GM21723 (cell line): Measurements from ENCODE around the gene STKLD1.

Experiments used
- ATAC-seq: cut with Tn5 transposase; IDR thresholded peaks from one replicate; pipeline ENCODE4 v1.9.1; 2021; ENCODE audit warnings: mild to moderate bottlenecking, moderate library complexity; ENCODE audit not compliant: unreplicated experiment

Gene STKLD1

DNA sequence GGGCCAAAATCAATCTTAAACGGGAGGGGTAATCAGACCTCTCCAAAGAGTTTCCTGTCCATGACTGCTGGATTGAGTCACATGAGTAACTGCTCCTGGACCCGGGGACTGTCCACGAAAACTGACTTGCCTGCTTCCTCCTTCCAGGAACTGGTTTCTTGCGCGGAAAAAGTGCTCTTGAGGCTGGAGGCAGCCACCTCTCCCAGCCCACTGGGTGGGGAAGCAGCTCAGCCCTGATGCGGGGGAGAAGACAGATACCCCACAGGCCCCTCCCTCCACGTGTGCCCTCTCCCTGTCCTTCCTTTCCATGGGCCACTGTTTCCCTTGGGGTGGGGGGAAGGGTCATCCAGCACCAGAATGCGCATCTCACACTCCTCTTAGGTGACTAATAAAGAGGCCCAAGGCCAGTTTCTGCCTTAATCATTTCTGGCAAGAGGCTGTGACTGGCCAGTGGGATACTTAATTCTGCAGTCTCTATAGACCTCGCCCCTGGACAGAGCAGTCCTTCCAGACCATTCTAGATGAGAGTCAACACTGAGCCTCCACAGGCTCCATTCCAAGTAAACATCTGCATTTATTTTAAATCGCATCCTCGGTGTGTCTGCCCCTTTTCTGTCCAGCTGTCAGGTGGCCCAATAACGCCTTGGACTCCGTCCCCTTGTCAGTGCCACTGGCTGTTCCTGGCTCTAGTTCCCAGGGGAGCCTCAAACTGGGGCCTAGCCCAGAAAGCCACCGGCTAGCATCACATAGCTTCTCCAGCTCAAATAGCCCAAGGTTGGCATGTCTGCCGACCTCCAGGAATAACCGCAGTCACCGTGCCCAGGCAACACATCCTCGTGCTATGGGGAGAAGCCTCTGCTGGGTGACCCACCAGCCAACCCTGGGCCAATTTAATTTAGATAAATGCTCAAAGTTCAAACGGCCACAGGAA, 29.6 kb downstream of the STKLD1 start:
- no peak for ATAC-seq

DNA sequence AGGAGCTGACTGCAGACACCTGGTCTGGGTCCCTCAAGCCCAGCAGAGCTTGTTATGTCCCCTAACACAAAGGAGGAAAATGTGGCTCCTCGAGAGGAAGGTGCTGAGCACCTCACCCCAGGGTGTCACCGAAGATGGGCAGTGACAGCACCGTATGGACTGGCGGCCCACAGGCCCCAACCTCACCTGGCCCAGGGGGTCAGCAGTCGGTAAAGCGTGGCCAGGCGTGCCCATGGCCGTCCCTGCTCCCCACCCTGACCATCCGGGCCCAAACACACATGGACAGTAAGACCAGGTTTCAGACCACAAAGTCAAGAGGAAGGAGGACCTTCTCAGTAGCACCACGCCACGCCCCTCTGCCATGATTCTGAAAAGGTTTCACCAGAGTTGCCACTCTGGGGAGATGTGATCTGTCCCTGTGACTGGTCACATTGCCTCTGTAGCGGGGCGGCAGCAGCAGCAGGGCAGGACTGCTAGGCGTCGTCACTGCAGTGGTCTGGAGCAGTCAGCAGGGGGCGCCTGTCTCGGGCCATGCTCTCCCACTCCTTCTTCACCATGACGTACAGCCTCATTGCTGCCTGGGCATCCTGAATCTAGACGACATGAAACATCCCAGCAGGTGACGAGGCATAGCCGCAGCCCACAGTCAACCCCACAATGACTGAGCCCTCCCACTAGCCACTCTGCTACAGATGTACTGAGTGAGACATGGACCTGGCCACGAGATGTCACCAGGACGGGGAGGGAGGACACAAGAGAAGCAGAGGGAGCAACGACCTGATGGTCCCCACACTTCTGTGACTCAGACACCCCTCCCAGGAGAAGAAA, 30.5 kb downstream of the STKLD1 start:
- ATAC-seq, result peak; percentile 75

DNA sequence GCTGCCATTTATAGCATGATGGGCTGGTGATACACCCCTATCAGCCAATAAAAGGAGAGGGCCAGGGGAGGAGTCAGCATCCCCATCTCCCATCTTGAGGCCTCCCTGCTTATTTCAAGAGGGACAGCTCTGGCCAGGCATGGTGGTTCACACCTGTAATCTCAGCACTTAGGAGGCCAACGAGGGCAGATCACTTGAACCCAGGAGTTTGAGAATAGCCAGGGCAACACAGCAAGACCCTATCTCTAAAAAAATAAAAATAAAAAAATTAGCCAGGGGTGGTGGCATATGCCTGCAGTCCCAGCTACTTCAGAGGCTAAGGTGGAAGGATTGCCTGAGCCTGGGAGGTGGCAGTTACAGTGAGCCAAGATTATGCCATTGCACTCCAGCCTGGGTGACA, 31.9 kb downstream of the STKLD1 start:
- no peak for ATAC-seq

DNA sequence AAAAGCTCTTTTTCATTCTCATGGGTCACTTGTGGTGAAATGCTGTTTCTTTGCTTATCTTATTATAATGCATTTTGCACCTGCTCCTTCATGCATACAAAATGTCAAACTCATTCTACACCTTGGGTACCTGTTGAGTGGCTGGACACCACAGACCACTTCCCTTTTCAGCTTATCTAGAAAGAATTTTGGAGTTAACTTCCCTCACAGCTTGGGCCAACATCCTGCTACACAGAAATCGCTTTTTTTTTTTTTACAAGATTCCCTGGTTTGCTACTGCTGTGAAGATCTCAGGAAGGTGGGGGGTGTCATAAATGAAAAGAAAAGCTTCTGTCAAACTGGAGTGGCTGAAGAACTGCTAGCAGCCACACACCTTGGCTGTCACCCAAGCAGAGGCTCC, 39.0 kb downstream of the STKLD1 start:
- ATAC-seq, result no peak

DNA sequence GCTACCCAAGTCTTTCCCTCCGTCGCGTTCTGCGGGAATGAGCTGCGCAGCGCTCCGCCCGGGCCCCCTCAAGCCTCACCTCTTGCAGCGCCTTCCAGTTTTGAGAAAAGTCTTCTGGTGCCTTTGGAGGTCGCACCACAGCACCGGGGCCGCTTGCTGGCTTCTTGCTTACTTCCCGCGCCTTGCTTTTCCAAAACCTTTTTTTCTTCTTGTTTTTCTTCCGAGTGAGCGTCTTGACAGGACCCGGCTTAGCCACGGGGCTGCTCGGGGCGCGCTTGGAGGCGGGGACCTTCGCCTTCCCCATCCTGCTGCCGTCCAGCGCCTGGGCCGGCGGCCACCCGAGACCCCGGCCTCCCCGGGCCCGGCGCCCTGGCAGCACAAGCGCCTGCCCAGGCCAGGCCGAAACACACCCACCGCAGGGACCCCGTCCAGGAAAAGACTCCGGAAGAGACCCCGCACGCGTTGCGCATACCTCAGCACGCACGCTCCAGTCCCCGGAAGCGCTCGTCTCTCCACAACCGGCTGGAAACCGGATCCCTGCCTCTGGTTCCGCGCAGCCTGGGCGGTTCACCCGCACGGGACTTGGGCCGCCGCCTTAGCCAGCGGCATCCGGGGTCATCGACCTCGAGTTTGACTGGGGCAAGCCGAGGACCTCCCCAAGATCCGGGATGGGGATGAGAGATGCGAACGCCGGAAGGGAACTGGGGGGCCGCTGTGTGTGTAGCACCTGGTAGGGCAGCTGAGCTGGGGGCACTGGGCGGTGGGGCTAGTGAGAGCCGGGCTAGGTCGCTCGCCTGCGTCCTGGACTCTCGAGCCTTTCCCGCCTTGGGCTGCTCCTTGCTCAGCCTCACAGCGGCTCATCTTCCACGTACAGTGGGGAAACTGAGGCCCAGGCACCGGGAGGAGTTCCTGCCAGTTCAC, 41.6 kb downstream of the STKLD1 start, which contains the start of gene REXO4:
REXO4 (minus strand) TSS at position 470 of the 921 bp plus-strand sequence; CDS start at position 304, 166 bp downstream.
- peak; percentile 74 for ATAC-seq

DNA sequence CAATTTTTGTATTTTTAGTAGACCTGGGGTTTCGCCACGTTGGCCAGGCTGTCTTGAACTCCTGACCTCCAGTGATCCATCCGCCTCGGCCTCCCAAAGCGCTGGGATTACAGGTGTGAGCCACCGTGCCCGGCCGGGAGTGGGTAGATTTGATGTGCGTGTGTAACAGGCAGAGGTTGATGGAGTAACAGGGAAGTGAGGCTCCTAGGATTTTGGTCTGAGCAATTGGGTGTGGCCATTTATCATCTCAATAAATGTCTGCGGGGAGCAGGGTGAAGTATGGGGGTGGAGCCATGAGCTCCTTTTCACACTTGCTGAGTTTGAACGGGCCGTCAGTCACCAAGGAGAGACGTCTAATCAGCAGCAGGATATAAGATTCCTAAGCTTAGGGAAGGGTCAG, 42.8 kb downstream of the STKLD1 start:
- ATAC-seq, result no peak

DNA sequence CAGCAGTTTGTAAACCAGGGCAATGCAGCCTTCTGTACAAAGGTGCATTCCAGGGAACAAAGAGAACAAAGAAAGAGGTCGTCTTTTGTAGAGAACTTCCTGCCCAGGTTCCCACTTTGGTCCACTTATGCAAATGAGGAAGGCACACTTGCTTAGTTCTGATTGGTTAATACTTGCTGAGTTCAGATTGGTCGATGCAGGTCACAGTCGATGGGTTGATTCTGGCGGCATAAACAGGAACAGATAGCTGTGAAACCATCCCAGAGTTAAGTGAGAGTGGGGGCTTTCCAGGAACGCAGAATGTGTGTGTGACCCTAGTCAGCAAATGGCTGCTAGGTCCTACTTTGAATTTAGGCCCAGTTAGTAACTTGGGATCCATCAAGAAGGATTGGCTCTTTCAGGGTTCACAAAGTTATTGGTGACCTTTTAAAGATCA, 44.2 kb downstream of the STKLD1 start:
- ATAC-seq, result no peak

DNA sequence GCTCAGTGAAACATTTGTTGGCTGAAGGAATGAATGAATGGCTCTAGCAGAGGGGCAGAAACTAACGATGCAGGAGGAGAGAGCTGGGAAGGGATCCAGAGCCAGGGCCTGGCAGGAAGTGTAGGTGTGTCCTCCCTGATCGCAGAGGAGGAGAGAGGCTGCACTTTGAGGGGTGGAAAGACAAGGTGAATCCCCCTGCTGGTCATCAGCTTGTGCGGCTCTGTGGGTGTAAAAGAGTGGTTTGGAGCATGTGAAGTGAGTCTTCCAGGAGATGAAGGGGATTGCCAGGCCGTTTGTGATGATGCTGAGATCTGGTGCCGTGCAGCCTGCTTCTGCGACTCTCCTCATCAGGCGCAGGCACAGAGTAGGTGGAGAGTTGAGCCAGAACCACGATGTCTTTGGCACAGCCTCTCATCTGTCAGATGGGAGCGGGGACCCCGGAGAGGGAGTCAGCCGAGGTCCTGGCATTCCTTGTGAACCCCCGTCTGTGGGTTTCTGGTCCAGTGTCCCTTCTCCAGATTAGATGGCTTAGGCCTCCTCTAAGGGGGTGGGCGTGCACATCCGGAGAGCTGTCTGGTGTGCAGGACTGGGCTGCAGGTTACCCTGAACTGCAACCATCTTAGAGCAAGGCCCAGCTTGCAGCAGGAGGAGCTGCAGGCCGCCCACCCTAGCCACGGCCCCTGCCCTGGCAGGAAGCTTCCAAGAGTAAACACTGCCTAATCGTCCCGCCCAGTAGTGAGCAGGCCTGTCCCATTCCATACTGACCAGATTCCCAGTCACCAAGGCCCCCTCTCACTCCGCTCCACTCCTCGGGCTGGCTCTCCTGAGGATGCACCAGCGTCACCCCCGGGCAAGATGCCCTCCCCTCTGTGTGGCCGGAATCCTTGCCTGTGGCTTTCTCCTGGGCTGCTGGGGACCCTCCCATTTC, 45.7 kb downstream of the STKLD1 start, which contains the start of gene ADAMTS13:
ADAMTS13 (plus strand) TSS at position 753 of the 928 bp plus-strand sequence; CDS start at position 830, 77 bp downstream.
- ATAC-seq, result no peak

DNA sequence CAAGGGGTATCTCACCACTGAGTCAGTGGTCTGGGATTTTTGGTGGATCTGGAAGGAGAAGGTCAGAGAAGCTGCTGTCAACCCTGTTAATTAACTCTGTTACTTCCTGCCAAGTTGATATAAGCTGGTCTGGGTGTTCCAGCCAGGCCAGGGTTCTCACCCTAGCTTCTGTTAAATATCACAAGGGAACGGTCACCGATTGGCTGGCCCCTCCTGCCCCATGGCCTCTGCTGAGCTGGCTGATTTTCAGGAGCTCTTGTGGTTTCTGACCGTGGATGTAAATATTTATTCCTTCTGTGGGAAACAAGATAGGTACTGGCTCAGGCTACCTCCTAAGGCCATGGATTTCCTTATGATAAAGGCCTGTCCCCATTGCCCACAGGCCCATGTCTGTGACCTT, 47.0 kb downstream of the STKLD1 start:
- no peak for ATAC-seq

DNA sequence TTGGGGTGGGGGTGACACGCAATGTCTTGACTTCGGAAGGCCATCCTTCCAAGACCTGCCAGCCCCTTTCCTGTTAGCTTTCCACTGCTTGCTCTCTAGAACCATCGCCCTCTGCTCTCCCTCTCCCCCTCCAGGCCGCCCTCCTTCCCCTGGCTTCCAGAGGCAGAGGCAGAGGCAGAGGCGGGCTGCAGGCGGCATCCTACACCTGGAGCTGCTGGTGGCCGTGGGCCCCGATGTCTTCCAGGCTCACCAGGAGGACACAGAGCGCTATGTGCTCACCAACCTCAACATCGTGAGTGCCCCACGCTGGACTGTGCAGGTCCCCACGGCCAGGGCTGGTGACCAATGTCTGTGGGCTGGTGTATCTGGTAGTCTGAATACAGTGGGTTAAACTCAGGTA, 48.0 kb downstream of the STKLD1 start:
- ATAC-seq, result no peak

DNA sequence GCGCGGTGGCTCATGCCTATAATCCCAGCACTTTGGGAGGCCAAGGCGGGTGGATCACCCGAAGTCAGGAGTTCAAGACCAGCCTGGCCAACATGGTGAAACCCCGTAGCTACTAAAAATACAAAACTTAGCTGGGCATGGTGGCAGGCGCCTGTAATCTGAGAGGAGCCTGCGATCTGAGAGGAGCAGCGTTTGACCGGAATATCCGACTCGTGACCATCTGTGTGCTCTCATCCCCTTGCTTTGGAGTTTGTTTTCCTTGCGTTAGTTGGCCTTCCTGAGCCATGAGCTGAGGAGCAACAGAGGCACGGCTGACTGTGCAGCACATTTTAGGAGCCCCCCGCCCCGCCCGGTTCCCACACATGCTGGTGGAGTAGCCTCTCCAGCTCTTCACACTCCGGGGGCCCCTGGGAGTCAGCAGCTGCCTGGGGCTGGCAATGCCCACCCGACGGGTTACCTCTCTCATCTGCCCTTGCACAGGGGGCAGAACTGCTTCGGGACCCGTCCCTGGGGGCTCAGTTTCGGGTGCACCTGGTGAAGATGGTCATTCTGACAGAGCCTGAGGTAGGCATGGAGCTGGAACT, 49.0 kb downstream of the STKLD1 start:
- no peak for ATAC-seq

DNA sequence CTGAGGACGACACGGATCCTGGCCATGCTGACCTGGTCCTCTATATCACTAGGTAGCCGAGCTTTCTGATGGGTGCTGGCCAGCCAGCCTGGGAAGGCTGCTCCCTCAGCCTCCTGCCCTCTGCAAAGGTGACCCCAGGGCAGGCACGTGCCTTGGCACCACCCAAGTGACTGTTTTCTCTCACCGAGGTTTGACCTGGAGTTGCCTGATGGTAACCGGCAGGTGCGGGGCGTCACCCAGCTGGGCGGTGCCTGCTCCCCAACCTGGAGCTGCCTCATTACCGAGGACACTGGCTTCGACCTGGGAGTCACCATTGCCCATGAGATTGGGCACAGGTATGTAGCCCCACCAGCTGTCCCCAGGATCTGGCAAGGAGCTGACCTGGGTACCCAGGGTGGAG, 49.8 kb downstream of the STKLD1 start:
- no peak for ATAC-seq

DNA sequence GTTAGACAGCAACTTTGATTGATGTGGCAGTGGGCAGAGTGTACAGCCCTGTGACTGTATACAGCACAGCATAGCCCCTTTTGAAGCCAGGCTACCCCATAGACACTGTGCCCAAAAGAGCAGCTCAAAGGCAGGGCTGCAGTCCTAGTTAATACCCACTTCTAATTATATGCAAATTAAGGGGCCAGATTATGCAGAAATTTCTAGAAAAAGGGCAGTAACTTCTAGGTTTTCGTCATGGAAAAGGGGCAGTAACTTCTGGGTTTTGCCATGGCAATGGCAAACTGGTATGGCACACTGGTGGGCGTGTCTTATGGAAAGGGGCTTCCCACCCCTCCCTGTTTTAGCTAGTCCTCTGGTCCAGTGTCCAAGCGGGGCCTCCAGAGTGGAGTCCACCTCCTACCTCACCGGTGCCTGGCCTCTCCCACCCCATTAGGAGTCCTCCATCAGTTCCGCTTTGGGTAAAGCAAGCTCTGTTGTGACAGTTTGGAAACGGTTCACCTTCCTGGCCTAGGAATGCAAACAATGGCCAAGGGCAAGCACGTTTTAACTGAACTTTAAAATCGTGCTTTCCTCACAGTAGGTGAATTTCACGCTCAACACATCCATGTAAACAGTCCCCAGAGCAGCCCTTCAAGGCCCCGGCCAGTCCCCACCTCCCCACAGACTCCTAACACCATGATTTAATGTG, 51.6 kb downstream of the STKLD1 start:
- no peak for ATAC-seq

DNA sequence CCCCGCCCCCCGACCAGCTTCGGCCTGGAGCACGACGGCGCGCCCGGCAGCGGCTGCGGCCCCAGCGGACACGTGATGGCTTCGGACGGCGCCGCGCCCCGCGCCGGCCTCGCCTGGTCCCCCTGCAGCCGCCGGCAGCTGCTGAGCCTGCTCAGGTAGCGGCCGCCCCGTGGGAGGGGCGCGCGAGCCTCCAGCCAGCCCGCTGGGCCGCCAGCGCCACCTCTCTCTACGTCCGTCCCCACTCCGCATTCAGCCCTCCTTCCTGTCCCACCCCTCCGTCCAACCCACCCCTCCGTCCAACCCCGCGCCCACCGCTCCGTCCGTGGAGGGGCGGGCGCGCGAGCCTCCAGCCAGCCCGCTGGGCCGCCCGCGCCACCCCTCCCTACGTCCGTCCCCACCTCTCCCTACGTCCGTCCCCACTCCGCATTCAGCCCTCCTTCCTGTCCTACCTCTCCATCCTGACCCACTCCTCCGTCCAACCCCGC, 52.5 kb downstream of the STKLD1 start:
- ATAC-seq, result no peak

DNA sequence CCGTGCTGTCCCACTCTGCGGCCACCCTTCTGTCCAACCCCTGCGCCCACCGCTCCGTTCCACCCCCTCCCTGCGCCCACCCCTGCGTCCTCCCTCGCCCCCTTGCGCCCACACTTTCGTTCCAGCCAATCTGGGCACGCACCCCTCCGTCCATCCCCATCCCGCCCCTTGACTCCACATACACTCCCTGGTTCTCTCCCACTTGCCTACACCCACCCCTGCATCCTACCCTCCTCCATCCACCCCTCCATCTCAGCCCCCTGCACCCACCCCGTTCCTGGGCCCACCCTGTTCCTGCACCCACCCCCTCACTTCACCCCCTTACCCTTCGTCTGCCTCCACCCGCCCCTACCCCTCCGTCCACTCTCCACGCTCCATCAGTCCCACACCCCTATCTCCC, 53.0 kb downstream of the STKLD1 start:
- ATAC-seq, result no peak

DNA sequence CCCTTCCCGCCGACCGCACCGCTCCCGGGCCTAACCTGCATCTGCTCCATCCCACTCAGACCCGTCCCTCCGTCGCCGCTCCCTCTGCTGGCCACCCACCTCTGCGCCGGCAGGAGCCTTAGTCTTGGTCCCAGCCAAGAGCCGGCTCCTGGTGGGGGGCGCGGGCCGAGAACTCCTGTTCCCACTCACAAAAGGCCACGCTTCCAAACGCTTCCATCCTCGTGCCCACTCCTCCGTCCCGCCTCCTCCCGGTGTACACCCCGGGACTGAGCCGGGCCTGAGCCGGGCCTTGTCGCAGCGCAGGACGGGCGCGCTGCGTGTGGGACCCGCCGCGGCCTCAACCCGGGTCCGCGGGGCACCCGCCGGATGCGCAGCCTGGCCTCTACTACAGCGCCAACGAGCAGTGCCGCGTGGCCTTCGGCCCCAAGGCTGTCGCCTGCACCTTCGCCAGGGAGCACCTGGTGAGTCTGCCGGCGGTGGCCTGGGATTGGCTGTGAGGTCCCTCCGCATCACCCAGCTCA, 53.5 kb downstream of the STKLD1 start:
- ATAC-seq, result no peak

DNA sequence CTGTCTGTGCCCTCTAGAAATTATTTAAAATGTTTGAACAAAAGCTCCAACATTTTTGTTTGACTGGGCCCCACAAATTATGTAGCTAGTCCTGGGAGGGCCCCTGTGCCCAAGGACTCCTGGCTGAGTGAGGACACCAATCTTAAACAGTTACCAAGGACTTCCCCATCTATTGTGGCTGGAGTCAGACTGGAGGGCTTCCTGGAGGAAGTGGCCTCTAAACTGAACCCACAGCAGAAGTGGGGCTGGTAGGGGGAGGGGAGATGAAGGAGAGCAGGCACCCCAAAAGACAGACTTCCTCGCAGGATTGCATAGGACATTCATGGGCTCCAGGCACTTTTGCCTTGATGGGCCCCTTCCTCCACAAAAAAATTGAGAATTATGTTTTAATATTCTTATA, 54.1 kb downstream of the STKLD1 start:
- no peak for ATAC-seq

DNA sequence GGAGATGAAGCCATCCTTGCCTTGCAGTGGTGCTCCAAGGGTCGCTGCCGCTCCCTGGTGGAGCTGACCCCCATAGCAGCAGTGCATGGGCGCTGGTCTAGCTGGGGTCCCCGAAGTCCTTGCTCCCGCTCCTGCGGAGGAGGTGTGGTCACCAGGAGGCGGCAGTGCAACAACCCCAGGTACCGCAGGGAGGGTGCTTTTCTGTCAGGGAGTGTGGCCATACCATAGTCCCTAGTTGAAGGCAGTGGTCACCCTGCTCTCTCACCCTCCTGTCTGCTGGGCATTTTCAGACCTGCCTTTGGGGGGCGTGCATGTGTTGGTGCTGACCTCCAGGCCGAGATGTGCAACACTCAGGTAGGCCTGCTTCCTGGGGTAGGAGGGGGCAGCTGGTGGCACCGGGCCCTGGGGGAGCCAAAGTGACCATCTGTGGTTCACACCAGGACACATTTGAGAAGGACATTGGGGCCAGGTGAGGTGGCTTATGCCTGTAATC, 57.2 kb downstream of the STKLD1 start:
- ATAC-seq, result no peak
